CD8-positive, alpha-beta memory T cell (primary cell): ENCODE data around the gene RIPOR2. TPM values are rescaled to one million over a fixed set of nuclear protein-coding genes. Genes with fewer than 3 reads are reported as not detected.
"Not testable (repeated sequence)": the region's sequence is repeated elsewhere in the genome, so short reads cannot be mapped to it uniquely, and the experiment has no call there.

ENCODE experiments used
- CTCF ChIA-PET: fragments of 350-600 bp; sonication (Branson Sonifier 250); formaldehyde crosslinking; loops from one replicate; lab custom pipeline; 2021; ENCODE audit warnings: antibody characterized with exemption; lab: Charles Lee
- POLR2A ChIA-PET: fragments of 350-600 bp; sonication (Branson Sonifier 250); formaldehyde crosslinking; loops from one replicate; lab custom pipeline; 2021; ENCODE audit warnings: antibody characterized with exemption; lab: Charles Lee
- DNase-seq, 5 donors: peaks; one replicate each; pipeline versions ENCODE4 v3.0.0 to v3.0.0-alpha.2; 2020 to 2022; ENCODE audit warnings: mixed read lengths in 1 of 5
- H3K27ac ChIP-seq: one replicate; pipeline ENCODE4 v1.7.0; 2013; ENCODE audit warnings: low read depth, mild to moderate bottlenecking, low read length, moderate library complexity
- H3K27me3 ChIP-seq: 2 replicates; pipeline ENCODE4 v1.7.0; 2013; ENCODE audit warnings: low read length, mild to moderate bottlenecking; ENCODE audit not compliant: insufficient read depth, poor library complexity, severe bottlenecking
- H3K36me3 ChIP-seq: 2 replicates; pipeline ENCODE4 v1.7.0; 2013; ENCODE audit warnings: mild to moderate bottlenecking, low read length, moderate library complexity; ENCODE audit not compliant: insufficient read depth
- H3K4me1 ChIP-seq: 2 replicates; pipeline ENCODE4 v1.7.0; 2013; ENCODE audit warnings: mild to moderate bottlenecking, low read length, moderate library complexity; ENCODE audit not compliant: insufficient read depth
- H3K4me3 ChIP-seq: 2 replicates; pipeline ENCODE4 v1.7.0; 2013; ENCODE audit warnings: mild to moderate bottlenecking, low read length
- H3K9me3 ChIP-seq: 2 replicates; pipeline ENCODE4 v1.7.0; 2013; ENCODE audit warnings: mild to moderate bottlenecking, low read length
- H3K27ac Mint-ChIP-seq, 8 donors: one replicate each; pipeline ENCODE4 v1.8.0; 2020 to 2021; ENCODE audit warnings: mixed read lengths in 8 of 8, mild to moderate bottlenecking in 6 of 8, inconsistent platforms in 3 of 8, moderate library complexity in 3 of 8
- H3K27me3 Mint-ChIP-seq, 2 donors: one replicate each; pipeline ENCODE4 v1.8.0; 2020 to 2021; ENCODE audit warnings: mixed read lengths in 2 of 2, mild to moderate bottlenecking in 1 of 2, moderate library complexity in 1 of 2
- H3K36me3 Mint-ChIP-seq, 3 donors: one replicate each; pipeline ENCODE4 v1.8.0; 2020 to 2021; ENCODE audit warnings: mixed read lengths in 3 of 3, inconsistent platforms in 1 of 3, mild to moderate bottlenecking in 1 of 3
- H3K4me1 Mint-ChIP-seq, 3 donors: one replicate each; pipeline ENCODE4 v1.8.0; 2020 to 2021; ENCODE audit warnings: mixed read lengths in 3 of 3, inconsistent platforms in 1 of 3, mild to moderate bottlenecking in 1 of 3
- H3K4me3 Mint-ChIP-seq, 7 donors: one replicate each; pipeline ENCODE4 v1.8.0; 2020 to 2021; ENCODE audit warnings: mixed read lengths in 7 of 7, mild to moderate bottlenecking in 6 of 7, moderate library complexity in 4 of 7, inconsistent platforms in 2 of 7
- H3K9me3 Mint-ChIP-seq, 5 donors: one replicate each; pipeline ENCODE4 v1.8.0; 2020 to 2022; ENCODE audit warnings: mixed read lengths in 5 of 5, mild to moderate bottlenecking in 3 of 5, moderate library complexity in 2 of 5, inconsistent platforms in 1 of 5
- polyA plus RNA-seq: library from polyadenylated mRNA; unstranded; fragments of 300-500 nt; fragmentation: Illumina TruSeq; gene quantifications from one replicate; pipeline ENCODE4 v1.2.3, GENCODE V29; 2021
- total RNA-seq, 2 experiments: library from RNA; stranded (reverse); gene quantifications; one replicate each; pipeline ENCODE4 v1.2.3, GENCODE V29; 2021

Gene RIPOR2
- total and polyA plus RNA-seq, 3 experiments from 2014 or later = 54.4 to 427 (median 58.2) TPM

GRCh38 chr6:24768361-24768760, 167.4 kb downstream of the RIPOR2 start:
- POLR2A ChIA-PET = no interaction called here

GRCh38 chr6:24766680-24767462, 168.9 kb downstream of the RIPOR2 start:
- H3K4me1 ChIP-seq = no peaks in the 10 kb centered on the region
- H3K27me3 ChIP-seq = no peaks in the 10 kb centered on the region
- no peak overlapping the region for H3K27ac Mint-ChIP-seq
- no peaks in the 10 kb centered on the region for H3K36me3 Mint-ChIP-seq
- no peak overlapping the region for H3K27ac ChIP-seq
- no peaks in the 10 kb centered on the region for H3K9me3 ChIP-seq
- H3K4me1 Mint-ChIP-seq = peaks cover 0 to 2% (median 0%) of the 10 kb centered on the region in 3 donors
- DNase-seq = peak in 2 of 5 donors; percentile 23 to 40
- ChIA-PET POLR2A (no interaction called here), CTCF (interaction anchor here (1.2 to 3.7 kb wide), 8 partner anchors 14 to 336 kb away, joined by 3 to 13 read pairs (median 4); no protein-coding TSS in a partner anchor)
- H3K9me3 Mint-ChIP-seq = no peaks in the 10 kb centered on the region
- no peak overlapping the region for H3K4me3 Mint-ChIP-seq
- no peaks in the 10 kb centered on the region for H3K36me3 ChIP-seq
- H3K27me3 Mint-ChIP-seq = no peaks in the 10 kb centered on the region
- H3K4me3 ChIP-seq = no peak overlapping the region

More at GRCh38 chr6:24768361-24768760, 167.4 kb downstream of the RIPOR2 start:
- Mint-ChIP-seq H3K4me1 (peaks cover 0 to 2% (median 0%) of the 10 kb centered on the region in 3 donors), H3K9me3 (no peaks in the 10 kb centered on the region), H3K4me3 (no peak overlapping the region), H3K27ac (no peak overlapping the region), H3K36me3 (no peaks in the 10 kb centered on the region), H3K27me3 (no peaks in the 10 kb centered on the region)
- no peaks in the 10 kb centered on the region for H3K4me1 ChIP-seq
- H3K4me3 ChIP-seq = no peak overlapping the region
- DNase-seq = no peak
- no peaks in the 10 kb centered on the region for H3K36me3 ChIP-seq
- no peak overlapping the region for H3K27ac ChIP-seq
- H3K27me3 ChIP-seq = no peaks in the 10 kb centered on the region
- H3K9me3 ChIP-seq = no peaks in the 10 kb centered on the region
- CTCF ChIA-PET = interaction anchor here (1.3 to 2.6 kb wide), 2 partner anchors 182 to 184 kb away, joined by 3 to 12 read pairs; no protein-coding TSS in a partner anchor

- CTCF ChIA-PET = interaction anchor here (1.3 to 3.7 kb wide), 6 partner anchors 15 to 335 kb away, joined by 4 to 13 read pairs (median 4); no protein-coding TSS in a partner anchor
- H3K9me3 Mint-ChIP-seq, H3K9me3 ChIP-seq, H3K4me3 ChIP-seq, H3K4me3 Mint-ChIP-seq, H3K36me3 Mint-ChIP-seq, H3K36me3 ChIP-seq, H3K4me1 Mint-ChIP-seq, H3K27ac Mint-ChIP-seq, H3K27ac ChIP-seq, H3K27me3 ChIP-seq, H3K27me3 Mint-ChIP-seq, POLR2A ChIA-PET, H3K4me1 ChIP-seq, DNase-seq: not testable (repeated sequence)
These were observed 169.8 kb downstream of the RIPOR2 start for GRCh38 chr6:24765968-24766367.

DNA sequence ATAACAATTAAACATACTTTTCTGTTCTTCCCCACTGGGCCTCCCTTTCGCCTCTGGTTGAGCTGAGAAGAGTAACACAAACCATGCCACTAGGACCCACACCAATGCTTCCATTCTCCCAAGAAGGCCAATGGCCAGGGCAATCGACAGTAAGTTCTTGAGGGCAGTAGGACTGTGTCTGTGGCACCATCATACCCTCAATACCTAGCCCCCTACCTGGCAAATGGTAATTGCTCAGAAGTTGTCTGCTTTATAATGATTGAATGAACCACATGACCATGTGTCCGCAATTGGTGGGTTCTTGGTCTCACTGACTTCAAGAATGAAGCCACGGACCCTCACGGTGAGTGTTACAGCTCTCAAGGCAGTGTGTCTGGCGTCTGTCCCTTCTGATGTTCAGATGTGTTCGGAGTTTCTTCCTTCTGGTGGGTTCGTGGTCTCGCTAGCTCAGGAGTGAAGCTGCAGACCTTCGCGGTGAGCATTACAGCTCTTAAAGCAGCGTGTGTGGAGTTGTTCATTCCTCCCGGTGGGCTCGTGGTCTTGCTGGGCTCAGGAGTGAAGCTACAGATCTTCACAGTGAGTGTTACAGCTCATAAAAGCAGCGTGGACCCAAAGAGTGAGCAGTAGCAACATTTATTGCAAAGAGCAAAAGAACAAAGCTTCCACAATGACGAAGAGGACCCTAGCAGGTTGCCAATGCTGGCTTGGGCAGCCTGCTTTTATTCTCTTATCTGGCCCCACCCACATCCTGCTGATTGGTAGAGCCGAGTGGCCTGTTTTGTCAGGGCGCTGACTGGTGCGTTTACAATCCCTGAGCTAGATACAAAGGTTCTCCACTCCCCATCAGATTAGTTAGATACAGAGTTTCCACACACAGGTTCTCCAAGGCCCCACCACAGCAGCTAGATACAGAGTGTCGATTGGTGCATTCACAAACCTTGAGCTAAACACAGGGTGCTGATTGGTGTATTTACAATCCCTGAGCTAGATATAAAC, 170.6 kb downstream of the RIPOR2 start:
- CTCF ChIA-PET = interaction anchor here (1.0 to 3.7 kb wide), 4 partner anchors 24 to 335 kb away, joined by 3 to 13 read pairs (median 4); no protein-coding TSS in a partner anchor
- H3K36me3 ChIP-seq, H3K36me3 Mint-ChIP-seq, H3K27me3 Mint-ChIP-seq, POLR2A ChIA-PET, H3K4me3 Mint-ChIP-seq, H3K9me3 ChIP-seq, H3K27me3 ChIP-seq, H3K4me1 ChIP-seq, H3K4me3 ChIP-seq, H3K27ac ChIP-seq, H3K4me1 Mint-ChIP-seq, DNase-seq, H3K9me3 Mint-ChIP-seq: not testable (repeated sequence)
- peak overlapping the region in 1 of 8 donors; percentile 57 for H3K27ac Mint-ChIP-seq

DNA sequence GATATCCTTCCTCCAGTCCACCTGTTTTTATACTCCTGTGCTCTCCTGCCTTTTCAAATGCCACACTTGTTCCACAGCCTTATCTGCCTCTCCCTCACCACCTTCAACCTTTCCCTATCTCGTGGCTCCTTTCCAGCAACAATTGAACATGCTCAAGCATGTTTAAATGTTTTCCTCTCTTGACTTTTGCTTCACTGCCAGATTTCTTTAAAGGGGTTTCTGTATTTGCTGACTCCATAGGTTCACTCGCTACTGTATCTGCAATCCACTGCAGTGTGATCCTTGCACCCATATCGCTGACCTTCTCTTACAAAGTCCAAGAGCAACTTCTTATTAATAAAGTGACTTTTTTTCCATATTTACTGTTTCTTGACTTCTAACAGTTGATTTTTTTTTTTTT, 172.2 kb downstream of the RIPOR2 start:
- Histone ChIP-seq H3K27ac (no peak overlapping the region), H3K4me3 (no peak overlapping the region), H3K36me3 (no peaks in the 10 kb centered on the region), H3K9me3 (no peaks in the 10 kb centered on the region), H3K4me1 (no peaks in the 10 kb centered on the region), H3K27me3 (no peaks in the 10 kb centered on the region)
- ChIA-PET CTCF (no interaction called here), POLR2A (no interaction called here)
- H3K27ac Mint-ChIP-seq = peak overlapping the region in 1 of 8 donors; percentile 1
- H3K27me3 Mint-ChIP-seq = no peaks in the 10 kb centered on the region
- DNase-seq = no peak
- H3K4me3 Mint-ChIP-seq = no peak overlapping the region
- no peaks in the 10 kb centered on the region for H3K36me3 Mint-ChIP-seq
- H3K4me1 Mint-ChIP-seq = peaks cover 0 to 2% (median 0%) of the 10 kb centered on the region in 3 donors
- no peaks in the 10 kb centered on the region for H3K9me3 Mint-ChIP-seq

GRCh38 chr6:24761851-24762250, 173.9 kb downstream of the RIPOR2 start:
- POLR2A ChIA-PET = no interaction called here
- Histone ChIP-seq H3K27me3 (no peaks in the 10 kb centered on the region), H3K9me3 (no peaks in the 10 kb centered on the region), H3K27ac (no peak overlapping the region), H3K4me1 (no peaks in the 10 kb centered on the region), H3K4me3 (no peak overlapping the region), H3K36me3 (no peaks in the 10 kb centered on the region)
- CTCF ChIA-PET = no interaction called here
- Mint-ChIP-seq H3K9me3 (no peaks in the 10 kb centered on the region), H3K27ac (no peak overlapping the region), H3K27me3 (no peaks in the 10 kb centered on the region), H3K4me3 (no peak overlapping the region), H3K36me3 (no peaks in the 10 kb centered on the region), H3K4me1 (peaks cover 0 to 2% (median 0%) of the 10 kb centered on the region in 3 donors)
- no peak for DNase-seq

DNA sequence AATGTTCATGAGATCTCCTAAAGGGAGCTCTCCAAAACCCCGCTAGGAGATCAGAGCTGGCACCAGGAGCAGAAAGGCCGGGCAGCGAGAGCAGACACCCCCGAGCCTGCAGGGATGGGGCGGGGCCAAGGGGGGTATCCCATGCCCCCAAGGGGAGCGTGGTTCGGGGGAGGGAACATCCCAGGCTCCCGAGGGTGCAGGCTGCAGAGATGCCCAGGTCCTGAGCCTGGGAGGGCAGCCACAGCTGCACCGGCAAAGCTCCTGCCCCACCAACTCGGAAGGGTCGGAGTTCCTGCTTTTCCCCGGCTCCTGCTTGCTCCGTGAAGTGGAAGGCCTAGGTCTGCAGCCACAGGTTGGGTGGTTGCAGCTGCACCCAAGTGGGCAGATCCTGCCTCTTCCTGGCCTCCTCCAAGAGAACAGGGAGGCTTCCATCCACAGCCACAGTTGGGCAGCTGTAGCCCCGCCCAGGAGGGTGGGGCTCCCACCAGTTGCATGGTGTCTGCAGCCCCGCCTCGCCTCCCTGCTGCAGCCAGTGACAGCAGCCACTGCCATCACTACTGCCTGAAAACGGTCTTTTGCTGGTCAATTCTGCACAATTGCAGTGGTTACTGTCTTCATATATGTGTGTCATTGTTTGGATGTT, 174.4 kb downstream of the RIPOR2 start:
- H3K36me3 Mint-ChIP-seq = no peaks in the 10 kb centered on the region
- CTCF ChIA-PET = interaction anchor here (1.3 kb wide), 1 partner anchor 19 kb away, joined by 3 read pairs; no protein-coding TSS in a partner anchor
- no peak overlapping the region for H3K4me3 Mint-ChIP-seq

More for the DNA sequence above, 174.4 kb downstream of the RIPOR2 start:
- Mint-ChIP-seq H3K27ac (no peak overlapping the region), H3K9me3 (no peaks in the 10 kb centered on the region), H3K27me3 (no peaks in the 10 kb centered on the region), H3K4me1 (peaks cover 0 to 2% (median 0%) of the 10 kb centered on the region in 3 donors)
- Histone ChIP-seq H3K36me3 (no peaks in the 10 kb centered on the region), H3K4me3 (no peak overlapping the region), H3K4me1 (no peaks in the 10 kb centered on the region), H3K27me3 (no peaks in the 10 kb centered on the region), H3K9me3 (no peaks in the 10 kb centered on the region), H3K27ac (no peak overlapping the region)
- POLR2A ChIA-PET = no interaction called here
- no peak for DNase-seq
